Common myeloid progenitor, CD34-positive (primary cell): Measurements from ENCODE around the gene NES.
A peak's percentile ranks its signal among the peaks of the same experiment; 100 is the strongest.

ENCODE experiments used
- CTCF ChIA-PET: fragments of 350-600 bp; sonication (Branson Sonifier 250); formaldehyde crosslinking; loops from one replicate; lab custom pipeline; 2021; ENCODE audit warnings: antibody characterized with exemption; lab: Charles Lee
- POLR2A ChIA-PET: fragments of 350-600 bp; sonication (Branson Sonifier 250); formaldehyde crosslinking; loops from one replicate; lab custom pipeline; 2021; ENCODE audit warnings: antibody characterized with exemption; lab: Charles Lee
- DNase-seq, 3 donors: peaks; one replicate each; pipeline versions ENCODE4 v3.0.0 to v3.0.0-alpha.2; 2013
- H3K27ac ChIP-seq, 2 experiments: 1 replicate in 1 of 2; 2 replicates in 1 of 2; pipeline ENCODE4 v1.7.0; 2013; ENCODE audit warnings: inconsistent platforms in 2 of 2, low read length in 2 of 2, mild to moderate bottlenecking in 2 of 2, low read depth in 1 of 2, moderate library complexity in 1 of 2; ENCODE audit not compliant: severe bottlenecking in 2 of 2, insufficient read depth in 1 of 2, poor library complexity in 1 of 2
- H3K27me3 ChIP-seq, 5 experiments: replicated peaks in 2 of 5; 1 replicate in 3 of 5; 2 replicates in 2 of 5; pipeline versions ENCODE4 v1.6.1 to v1.7.0; 2013; ENCODE audit warnings: low read length in 4 of 5, mild to moderate bottlenecking in 2 of 5, moderate library complexity in 2 of 5, inconsistent platforms in 1 of 5; ENCODE audit not compliant: insufficient read depth in 5 of 5, control insufficient read depth in 4 of 5
- H3K36me3 ChIP-seq, 4 experiments: 1 replicate in 2 of 4; 2 replicates in 2 of 4; pipeline versions ENCODE4 v1.6.1 to v1.7.0; 2013; ENCODE audit warnings: low read length in 3 of 4, control low read depth in 1 of 4, mild to moderate bottlenecking in 1 of 4; ENCODE audit not compliant: control insufficient read depth in 4 of 4, insufficient read depth in 4 of 4
- H3K4me1 ChIP-seq, 4 experiments: 1 replicate in 3 of 4; 2 replicates in 1 of 4; pipeline versions ENCODE4 v1.6.1 to v1.7.1; 2013; ENCODE audit warnings: low read length in 3 of 4, mild to moderate bottlenecking in 3 of 4, control low read depth in 1 of 4, inconsistent platforms in 1 of 4, moderate library complexity in 1 of 4; ENCODE audit not compliant: control insufficient read depth in 4 of 4, insufficient read depth in 4 of 4; ENCODE audit errors: control extremely low read depth in 1 of 4
- H3K4me3 ChIP-seq, 7 experiments: 1 replicate in 4 of 7; 2 replicates in 3 of 7; pipeline versions ENCODE4 v1.5.1 to v1.7.0; 2013; ENCODE audit warnings: mild to moderate bottlenecking in 7 of 7, low read length in 6 of 7, moderate library complexity in 6 of 7, inconsistent platforms in 2 of 7, low read depth in 2 of 7, control low read depth in 1 of 7; ENCODE audit not compliant: insufficient read depth in 4 of 7, control insufficient read depth in 1 of 7; ENCODE audit errors: extremely low read depth in 1 of 7
- H3K9me3 ChIP-seq, 5 experiments: 1 replicate in 4 of 5; 2 replicates in 1 of 5; pipeline versions ENCODE4 v1.6.1 to v1.7.1; 2013; ENCODE audit warnings: low read length in 4 of 5, mild to moderate bottlenecking in 2 of 5, inconsistent platforms in 1 of 5, low read depth in 1 of 5, moderate library complexity in 1 of 5; ENCODE audit not compliant: control insufficient read depth in 4 of 5, insufficient read depth in 2 of 5; ENCODE audit errors: control extremely low read depth in 1 of 5
- WGBS: methylation state at CpG from one replicate; pipeline ENCODE4 v1.1.5; 2013; ENCODE audit not compliant: insufficient coverage; 5-methylcytosine and 5-hydroxymethylcytosine counted together

The NES gene

GRCh38 chr1:156625436-156626078 lies 51.6 kb downstream of the NES start:
- peak; percentile 65 to 81 (median 71) for DNase-seq
- Histone ChIP-seq H3K9me3 (no peaks in the 10 kb centered on the region), H3K4me3 (peak overlapping the region in 2 of 7 experiments; percentile 40 to 45), H3K4me1 (peaks cover 0 to 22% (median 18%) of the 10 kb centered on the region in 4 experiments), H3K27ac (no peak overlapping the region), H3K36me3 (no peaks in the 10 kb centered on the region), H3K27me3 (peaks cover under 1 to 59% (median 22%) of the 10 kb centered on the region in 5 experiments)
- POLR2A ChIA-PET = interaction anchor here (0.6 to 1.6 kb wide), 3 partner anchors 18 to 103 kb away, joined by 3 read pairs; partner anchors contain the start of genes ISG20L2 and METTL25B
- WGBS = 2% methylated on average over 42 of the region's 45 CpGs
- CTCF ChIA-PET = interaction anchor here (1.0 to 14.0 kb wide), 12 partner anchors 9 to 264 kb away, joined by 3 to 275 read pairs (median 10); partner anchors contain the start of genes BCAN, CRABP2, NES and TTC24

- POLR2A ChIA-PET = interaction anchor here (0.6 to 1.6 kb wide), 3 partner anchors 19 to 104 kb away, joined by 3 to 4 read pairs (median 3); partner anchors contain the start of genes ISG20L2 and METTL25B
Measured at GRCh38 chr1:156624814-156625435, 52.3 kb downstream of the NES start.

GRCh38 chr1:156623946-156624813 lies 53.0 kb downstream of the NES start:
- ChIA-PET CTCF (interaction anchor here (0.8 to 14.0 kb wide), 21 partner anchors 10 to 266 kb away, joined by 3 to 275 read pairs (median 7); partner anchors contain the start of genes BCAN, CRABP2, MRPL24 and NES), POLR2A (interaction anchor here (0.9 kb wide), 1 partner anchor 58 kb away, joined by 4 read pairs; no protein-coding TSS in a partner anchor)
- no peaks in the 10 kb centered on the region for H3K9me3 ChIP-seq
- 4% methylated on average over 57 of the region's 87 CpGs for WGBS
- DNase-seq = peak; percentile 38 to 54 (median 50)
- no peak overlapping the region for H3K27ac ChIP-seq
- peaks cover 0 to 23% (median 18%) of the 10 kb centered on the region in 4 experiments for H3K4me1 ChIP-seq
- no peaks in the 10 kb centered on the region for H3K36me3 ChIP-seq
- H3K4me3 ChIP-seq = peak overlapping the region in 6 of 7 experiments; percentile 37 to 64 (median 52)
- peaks cover 4 to 67% (median 24%) of the 10 kb centered on the region in 5 experiments for H3K27me3 ChIP-seq

More at GRCh38 chr1:156624814-156625435, 52.3 kb downstream of the NES start:
- 1% methylated on average over 41 of the region's 55 CpGs for WGBS
- DNase-seq = no peak
- no peaks in the 10 kb centered on the region for H3K9me3 ChIP-seq
- no peaks in the 10 kb centered on the region for H3K36me3 ChIP-seq
- H3K4me3 ChIP-seq = peak overlapping the region in 4 of 7 experiments; percentile 40 to 64 (median 54)
- H3K27me3 ChIP-seq = peaks cover 4 to 62% (median 22%) of the 10 kb centered on the region in 5 experiments
- H3K4me1 ChIP-seq = peaks cover 0 to 22% (median 18%) of the 10 kb centered on the region in 4 experiments
- CTCF ChIA-PET = interaction anchor here (0.9 to 14.0 kb wide), 18 partner anchors 10 to 265 kb away, joined by 3 to 275 read pairs (median 10); partner anchors contain the start of genes BCAN, CRABP2 and NES
- no peak overlapping the region for H3K27ac ChIP-seq

- peaks cover 4 to 68% (median 22%) of the 10 kb centered on the region in 5 experiments for H3K27me3 ChIP-seq
- no peaks in the 10 kb centered on the region for H3K9me3 ChIP-seq
- H3K27ac ChIP-seq = no peak overlapping the region
- 100% methylated on average over 4 of the region's 6 CpGs for WGBS
- ChIA-PET CTCF (interaction anchor here (0.8 to 14.0 kb wide), 11 partner anchors 9 to 137 kb away, joined by 3 to 275 read pairs (median 12); partner anchors contain the start of genes BCAN, MRPL24 and NES), POLR2A (no interaction called here)
- H3K36me3 ChIP-seq = no peaks in the 10 kb centered on the region
- H3K4me1 ChIP-seq = peaks cover 0 to 25% (median 18%) of the 10 kb centered on the region in 4 experiments
- no peak for DNase-seq
- no peak overlapping the region for H3K4me3 ChIP-seq
Measured at GRCh38 chr1:156622581-156623297, 54.5 kb downstream of the NES start.

- no peak for DNase-seq
- Histone ChIP-seq H3K27me3 (peaks cover 4 to 55% (median 18%) of the 10 kb centered on the region in 5 experiments), H3K27ac (no peak overlapping the region), H3K4me1 (peaks cover 0 to 18% (median 9%) of the 10 kb centered on the region in 4 experiments), H3K9me3 (no peaks in the 10 kb centered on the region), H3K4me3 (no peak overlapping the region), H3K36me3 (no peaks in the 10 kb centered on the region)
- POLR2A ChIA-PET = interaction anchor here (0.6 kb wide), 1 partner anchor 152 kb away, joined by 6 read pairs; no protein-coding TSS in a partner anchor
- WGBS = 15% methylated on average over 3 of the region's 6 CpGs
- CTCF ChIA-PET = interaction anchor here (0.6 to 14.0 kb wide), 25 partner anchors 8 to 308 kb away, joined by 3 to 268 read pairs (median 4); partner anchors contain the start of gene GPATCH4
Measured at GRCh38 chr1:156619582-156619955, 57.6 kb downstream of the NES start.
